HepG2 (cell line): Measurements from ENCODE around the gene NPAS2. TPM values are rescaled to one million over a fixed set of nuclear protein-coding genes. Genes with fewer than 3 reads are reported as not detected.

ENCODE experiments used
- AKNA ChIP-seq: sonication (generic); formaldehyde crosslinking; IDR thresholded peaks from 2 replicates; pipeline ENCODE4 v1.4.0; 2020; ENCODE audit warnings: missing genetic modification reagents, borderline replicate concordance
- BHLHE40 ChIP-seq: IDR thresholded peaks from 2 replicates; pipeline ENCODE4 v1.6.1; 2011; ENCODE audit warnings: low read length, improper control_type of control experiment
- CCAR2 ChIP-seq: fragments of 200-400 bp; formaldehyde crosslinking; optimal IDR thresholded peaks from 2 replicates; pipeline ENCODE3; 2018; ENCODE audit warnings: low read depth, mild to moderate bottlenecking, low read length, moderate library complexity
- E2F5 ChIP-seq: sonication (generic); formaldehyde crosslinking; conservative IDR thresholded peaks from 2 replicates; pipeline ENCODE4 v1.4.0; 2020; ENCODE audit warnings: missing genetic modification reagents
- HDAC2 ChIP-seq: sonication (generic); formaldehyde crosslinking; IDR thresholded peaks from 2 replicates; pipeline ENCODE4 v1.4.0; 2020; ENCODE audit warnings: missing genetic modification reagents
- HNRNPUL1 ChIP-seq: fragments of 200-400 bp; formaldehyde crosslinking; IDR thresholded peaks from 2 replicates; pipeline ENCODE4 v1.6.1; 2017; ENCODE audit warnings: low read depth, mild to moderate bottlenecking, low read length, moderate library complexity
- IKZF5 ChIP-seq: IDR thresholded peaks from 2 replicates; pipeline ENCODE4 v1.6.1; 2018; ENCODE audit warnings: missing genetic modification reagents, mild to moderate bottlenecking, missing compliant biosample characterization
- JDP2 ChIP-seq: sonication (generic); formaldehyde crosslinking; IDR thresholded peaks from 2 replicates; pipeline ENCODE4 v1.8.1; 2022; ENCODE audit warnings: missing genetic modification reagents, borderline replicate concordance
- KMT2B ChIP-seq: IDR thresholded peaks from 2 replicates; pipeline ENCODE4 v1.6.1; 2016; ENCODE audit warnings: missing genetic modification reagents, missing compliant biosample characterization
- NFYC ChIP-seq: IDR thresholded peaks from 2 replicates; pipeline ENCODE4 v1.6.1; 2016; ENCODE audit warnings: missing genetic modification reagents, missing compliant biosample characterization
- NRL ChIP-seq: sonication (generic); formaldehyde crosslinking; IDR thresholded peaks from 2 replicates; pipeline ENCODE4 v1.5.0; 2020; ENCODE audit warnings: missing genetic modification reagents, mild to moderate bottlenecking, moderate library complexity, borderline replicate concordance
- POLR2AphosphoS5 ChIP-seq: IDR thresholded peaks from 2 replicates; pipeline ENCODE4 v1.6.1; 2012; ENCODE audit warnings: low read depth, low read length
- RAD21 ChIP-seq: fragments of 450-650 bp; formaldehyde crosslinking; IDR thresholded peaks from 2 replicates; pipeline ENCODE4 v1.5.0; 2020; ENCODE audit warnings: mild to moderate bottlenecking
- TP53 ChIP-seq: sonication (generic); formaldehyde crosslinking; conservative IDR thresholded peaks from 2 replicates; pipeline ENCODE4 v1.4.0; 2020; ENCODE audit warnings: missing genetic modification reagents
- ZFAT ChIP-seq: sonication (generic); formaldehyde crosslinking; conservative IDR thresholded peaks from 2 replicates; pipeline ENCODE4 v1.8.1; 2023; ENCODE audit warnings: missing genetic modification reagents, inconsistent platforms
- ZNF205 ChIP-seq: IDR thresholded peaks from 2 replicates; pipeline ENCODE4 v1.6.1; 2018; ENCODE audit warnings: missing biosample characterization, missing genetic modification reagents
- ZNF232 ChIP-seq: sonication (generic); formaldehyde crosslinking; IDR thresholded peaks from 2 replicates; pipeline ENCODE4 v1.4.0; 2020; ENCODE audit warnings: missing genetic modification reagents, borderline replicate concordance
- ZNF24 ChIP-seq: fragments of 450-650 bp; IDR thresholded peaks from 2 replicates; pipeline ENCODE4 v1.6.1; 2017; ENCODE audit warnings: antibody characterized with exemption, mild to moderate bottlenecking
- ZNF264 ChIP-seq: sonication (generic); formaldehyde crosslinking; IDR thresholded peaks from 2 replicates; pipeline ENCODE4 v1.4.0; 2020; ENCODE audit warnings: missing genetic modification reagents
- ZNF33A ChIP-seq: sonication (generic); formaldehyde crosslinking; IDR thresholded peaks from 2 replicates; pipeline ENCODE4 v1.5.1; 2020; ENCODE audit warnings: missing genetic modification reagents, mild to moderate bottlenecking, moderate library complexity, borderline replicate concordance
- ZNF496 ChIP-seq: sonication (generic); formaldehyde crosslinking; IDR thresholded peaks from 2 replicates; pipeline ENCODE4 v1.8.1; 2023; ENCODE audit warnings: mild to moderate bottlenecking, moderate library complexity, missing genetic modification reagents; ENCODE audit not compliant: insufficient replicate concordance
- ZNF570 ChIP-seq: sonication (generic); formaldehyde crosslinking; IDR thresholded peaks from 2 replicates; pipeline ENCODE4 v1.4.0; 2020; ENCODE audit warnings: mild to moderate bottlenecking, missing genetic modification reagents, borderline replicate concordance
- ZNF629 ChIP-seq: sonication (generic); formaldehyde crosslinking; conservative IDR thresholded peaks from 2 replicates; pipeline ENCODE4 v1.5.0; 2020; ENCODE audit warnings: missing genetic modification reagents
- ZUFSP ChIP-seq: sonication (generic); formaldehyde crosslinking; IDR thresholded peaks from 2 replicates; pipeline ENCODE4 v1.9.0; 2021; ENCODE audit warnings: missing genetic modification reagents, mild to moderate bottlenecking, borderline replicate concordance
- polyA plus RNA-seq, 8 experiments: library from polyadenylated mRNA; depleted of rRNA in 3 of 8; stranded (reverse) in 7 of 8; unstranded in 1 of 8; fragments of >200 nt; fragmentation: Illumina TruSeq in 4 of 8; extraction: Trizol in 4 of 8; gene quantifications; 2 replicates each; pipeline versions ENCODE4 v1.2.1 to v1.2.3, GENCODE V29; 2011 to 2016; ENCODE audit warnings: low read depth in 4 of 8, missing spikeins in 1 of 8, mixed read lengths in 1 of 8; ENCODE audit not compliant: insufficient read depth in 1 of 8
- total RNA-seq, 5 experiments: library from RNA; depleted of rRNA; stranded (reverse); fragments of >200 nt; fragmentation: Illumina TruSeq; extraction: Trizol; gene quantifications; 2 replicates each; pipeline ENCODE4 v1.2.3, GENCODE V29; 2016; ENCODE audit warnings: low read depth in 1 of 5

The NPAS2 gene
- total and polyA plus RNA-seq, 2 of the 13 experiments (the other 11 are each of a cell fraction or from before 2014, with no cell fraction given): 14.8 to 37.5 TPM

GRCh38 chr2:100984892-100985307 is 165.0 kb downstream of the NPAS2 start (continued):
- peak; percentile 31; the same call in 1 of the 2 replicates for TF ChIP-seq IKZF5 (CRISPR knock-in tag)
- no peak for TF ChIP-seq JDP2 (CRISPR knock-in tag)
- no peak for TF ChIP-seq ZNF264 (CRISPR knock-in tag)
- no peak for TF ChIP-seq ZNF232 (CRISPR knock-in tag)
- TF ChIP-seq ZNF496 (CRISPR knock-in tag): no peak
- no peak for TF ChIP-seq ZNF33A (CRISPR knock-in tag)
- TF ChIP-seq CCAR2: no peak
- TF ChIP-seq ZFAT (CRISPR knock-in tag): no peak
- TF ChIP-seq BHLHE40: no peak; the same call in 1 of the 2 replicates
- no peak for TF ChIP-seq ZNF570 (CRISPR knock-in tag)
- no peak for TF ChIP-seq ZNF629 (CRISPR knock-in tag)
- TF ChIP-seq ZNF205: no peak
- no peak for TF ChIP-seq NRL (CRISPR knock-in tag)
- no peak for TF ChIP-seq TP53 (CRISPR knock-in tag)
- TF ChIP-seq ZUFSP: no peak
- TF ChIP-seq KMT2B: no peak
- TF ChIP-seq HNRNPUL1: no peak
- TF ChIP-seq ZNF24: 0 out of 2 replicates have a peak, but pooled peaks have one; percentile 2
- TF ChIP-seq POLR2AphosphoS5: no peak
- TF ChIP-seq NFYC (CRISPR knock-in tag): no peak
- peak; percentile 93 for TF ChIP-seq RAD21 (CRISPR knock-in tag)
- no peak for TF ChIP-seq HDAC2 (CRISPR knock-in tag)
- TF ChIP-seq E2F5 (CRISPR knock-in tag): no peak
- TF ChIP-seq AKNA: no peak
